ENCODE results near the gene CXCL16. TPM values are rescaled to one million over a fixed set of nuclear protein-coding genes. Genes with fewer than 3 reads are reported as not detected.

Gene CXCL16
- total and polyA plus RNA-seq, 2 of the 13 experiments (the other 11 are each of a cell fraction or from before 2014, with no cell fraction given) = 9.4 to 101 TPM

- no peak for TF ChIP-seq RNF219 (CRISPR knock-in tag; IDR thresholded peaks at IDR 0.05)
- TF ChIP-seq FOXP1 (IDR thresholded peaks at IDR 0.05) = no peak
- TF ChIP-seq FOXP1 (CRISPR knock-in tag; IDR thresholded peaks at IDR 0.05) = peak; percentile 17; the same call in 1 of the 2 replicates
- TF ChIP-seq TAF15 (IDR thresholded peaks at IDR 0.05; ENCODE audit: low read depth, low read length, poor library complexity, severe bottlenecking) = no peak
- no peak for TF ChIP-seq ZNF766 (CRISPR knock-in tag; IDR thresholded peaks at IDR 0.05; ENCODE audit: borderline replicate concordance)
- TF ChIP-seq MLLT10 (CRISPR knock-in tag; IDR thresholded peaks at IDR 0.05) = no peak
- TF ChIP-seq GPBP1L1 (CRISPR knock-in tag; IDR thresholded peaks at IDR 0.05) = no peak
- TF ChIP-seq ZBTB46 (CRISPR knock-in tag; IDR thresholded peaks at IDR 0.05; ENCODE audit: borderline replicate concordance) = no peak
- no peak for TF ChIP-seq ZZZ3 (CRISPR knock-in tag; IDR thresholded peaks at IDR 0.05; ENCODE audit: borderline replicate concordance)
- no peak for TF ChIP-seq ZNF83 (CRISPR knock-in tag; IDR thresholded peaks at IDR 0.05; ENCODE audit: borderline replicate concordance)
- TF ChIP-seq ZNF136 (CRISPR knock-in tag; IDR thresholded peaks at IDR 0.05; ENCODE audit: low read depth) = no peak
- no peak for TF ChIP-seq ZNF556 (CRISPR knock-in tag; IDR thresholded peaks at IDR 0.05; ENCODE audit: borderline replicate concordance)
- no peak for TF ChIP-seq ZNF350 (CRISPR knock-in tag; IDR thresholded peaks at IDR 0.05; ENCODE audit: borderline replicate concordance, low read depth)
- no peak for TF ChIP-seq SMAD9 (CRISPR knock-in tag; IDR thresholded peaks at IDR 0.05)
- TF ChIP-seq ZNF44 (CRISPR knock-in tag; IDR thresholded peaks at IDR 0.05) = no peak
- no peak for TF ChIP-seq PHF20 (CRISPR knock-in tag; IDR thresholded peaks at IDR 0.05)
- no peak for TF ChIP-seq DBP (CRISPR knock-in tag; IDR thresholded peaks at IDR 0.05; ENCODE audit: not compliant biosample characterization)
- TF ChIP-seq ZNF558 (CRISPR knock-in tag; IDR thresholded peaks at IDR 0.05; ENCODE audit: borderline replicate concordance) = no peak
- no peak for TF ChIP-seq PCBP2 (optimal IDR thresholded peaks at IDR 0.05; ENCODE audit: low read depth, low read length, poor library complexity, severe bottlenecking)
- TF ChIP-seq ZNF317 (CRISPR knock-in tag; IDR thresholded peaks at IDR 0.05) = no peak
- no peak for TF ChIP-seq FOXO4 (CRISPR knock-in tag; conservative IDR thresholded peaks at IDR 0.05)
- TF ChIP-seq ZNF781 (CRISPR knock-in tag; IDR thresholded peaks at IDR 0.05; ENCODE audit: borderline replicate concordance, not compliant biosample characterization) = no peak
- TF ChIP-seq ZNF546 (CRISPR knock-in tag; conservative IDR thresholded peaks at IDR 0.05) = no peak
- TF ChIP-seq NR3C1 (CRISPR knock-in tag; IDR thresholded peaks at IDR 0.05) = no peak
- no peak; the same call in 1 of the 2 replicates for TF ChIP-seq KDM3A (CRISPR knock-in tag; IDR thresholded peaks at IDR 0.05; ENCODE audit: low read depth)
Measured at GRCh38 chr17:4751932-4752331, 12.2 kb upstream of the CXCL16 start (continued).

Measured in HepG2 (cell line).